Adrenal gland (tissue), 12 donors: Measurements from ENCODE around the gene RBBP4. TPM values are rescaled to one million over a fixed set of nuclear protein-coding genes. Genes with fewer than 3 reads are reported as not detected.

Experiments used
- DNase-seq, 7 donors: peaks; one replicate each; pipeline ENCODE4 v3.0.0-alpha.2; 2019 to 2020
- H3K27ac ChIP-seq, 5 donors: fragments of 200-600 bp; sonication (generic) in 4 of 5; 1 replicate in 3 of 5; 2 replicates in 2 of 5; pipeline versions ENCODE4 v1.5.1 to v1.8.0; 2016 to 2020; ENCODE audit warnings: mild to moderate bottlenecking in 1 of 5
- H3K27me3 ChIP-seq: fragments of 200-600 bp; 2 replicates; pipeline ENCODE4 v1.8.0; 2021
- H3K36me3 ChIP-seq, 2 donors: fragments of 200-600 bp; replicated peaks in 1 of 2; 1 replicate in 1 of 2; 2 replicates in 1 of 2; pipeline versions ENCODE4 v1.5.1 to v1.8.0; 2018 to 2022
- H3K4me1 ChIP-seq, 2 donors: fragments of 200-600 bp; replicated peaks in 1 of 2; 1 replicate in 1 of 2; 2 replicates in 1 of 2; pipeline versions ENCODE4 v1.5.1 to v1.8.0; 2018 to 2021
- H3K4me3 ChIP-seq, 4 donors: fragments of 200-600 bp; sonication (generic) in 3 of 4; one replicate each; pipeline ENCODE4 v1.5.1; 2016 to 2018
- H3K9me3 ChIP-seq, 3 donors: fragments of 200-600 bp; sonication (generic) in 1 of 3; replicated peaks in 1 of 3; 1 replicate in 2 of 3; 2 replicates in 1 of 3; pipeline versions ENCODE4 v1.5.1 to v1.8.0; 2016 to 2021
- CTCF ChIP-seq, 6 experiments: fragments of 450-650 bp in 4 of 6; fragments of 200-600 bp in 2 of 6; sonication (generic) in 1 of 6; IDR thresholded peaks; 1 replicate in 5 of 6; 2 replicates in 1 of 6; pipeline versions ENCODE4 v1.5.1 to v1.8.0; 2016 to 2021; ENCODE audit warnings: antibody characterized with exemption in 6 of 6, mild to moderate bottlenecking in 2 of 6, moderate library complexity in 1 of 6
- POLR2A ChIP-seq, 2 donors: fragments of 450-650 bp; IDR thresholded peaks; one replicate each; pipeline ENCODE4 v1.6.1; 2017; ENCODE audit warnings: antibody characterized with exemption in 2 of 2, mild to moderate bottlenecking in 2 of 2, moderate library complexity in 1 of 2
- WGBS, 4 donors: extraction: QIAGEN DNeasy Blood & Tissue Kit in 2 of 4; methylation state at CpG; one replicate each; pipeline versions ENCODE4 v1.1.5 to v1.1.7; 2013 to 2017; 5-methylcytosine and 5-hydroxymethylcytosine counted together
- intact Hi-C, 2 donors: fragments of 100-400 bp; cut with DNase I; formaldehyde crosslinking; loops; one replicate each; pipeline versions ENCODE4 v1.14.1 to v1.15.0; 2022 to 2023
- polyA plus RNA-seq, 3 donors: library from polyadenylated mRNA; stranded (reverse); fragments of 200-250 nt in 2 of 3; fragments of 350-450 nt in 1 of 3; fragmentation: Illumina TruSeq in 1 of 3; extraction: RNeasy Lipid Tissue Mini Kit (QIAGEN cat#74804) in 1 of 3; gene quantifications; one replicate each; pipeline ENCODE4 v1.2.3, GENCODE V29; 2013 to 2014
- total RNA-seq, 9 donors: library from RNA; depleted of rRNA in 4 of 9; stranded (reverse); fragments of >200 nt in 4 of 9; fragments of 120-200 nt in 1 of 9; fragmentation: NEBNext Ultra II Directional in 1 of 9; extraction: Animal tissue kit (Norgen Biotek cat#: 25700) in 1 of 9; gene quantifications; one replicate each; pipeline versions ENCODE4 v1.1.0 to v1.2.4, GENCODE V29; 2013 to 2023
- donor health status: healthy with polysubstance abuse.
- donor health status: Bipolar disorder and iron deficiency.
- donor health status: DM: yes; HTN: yes; CAD: no.
- donor health status: DM: no; HTN: no; CAD: no.
- donor health status: DM: no; HTN: no; CAD: no.
- donor health status: DM: yes; HTN: yes; CAD: no.

The RBBP4 gene
- total and polyA plus RNA-seq, 12 donors: 24.8 to 212 (median 148) TPM

- DNase-seq: no peak
- no peak overlapping the region for H3K27ac ChIP-seq
- TF ChIP-seq CTCF (IDR thresholded peaks at IDR 0.05) (no peak), POLR2A (IDR thresholded peaks at IDR 0.05) (no peak)
- intact Hi-C loops: loop anchor here (5.0 to 10.0 kb wide), 3 partner anchors 53 to 155 kb away; partner anchors contain the start of gene FNDC5 (in 1 of the 2)
- H3K27me3 ChIP-seq: no peaks in the 10 kb centered on the region
- no peaks in the 10 kb centered on the region for H3K9me3 ChIP-seq
- H3K36me3 ChIP-seq: no peaks in the 10 kb centered on the region
- no peak overlapping the region for H3K4me3 ChIP-seq
- peaks cover 8 to 10% of the 10 kb centered on the region in 2 donors for H3K4me1 ChIP-seq
- WGBS, 4 donors: 88 to 96% (median 91%) methylated on average over 3 to 4 of the region's 4 CpGs
Measured at GRCh38 chr1:32719681-32720275, 68.8 kb downstream of the RBBP4 start.

- H3K36me3 ChIP-seq: no peaks in the 10 kb centered on the region
- no peaks in the 10 kb centered on the region for H3K9me3 ChIP-seq
- H3K4me1 ChIP-seq: peaks cover 18 to 19% of the 10 kb centered on the region in 2 donors
- DNase-seq: peak; percentile 70 to 92 (median 89)
- intact Hi-C loops: no loop called here
- H3K27me3 ChIP-seq: no peaks in the 10 kb centered on the region
- TF ChIP-seq CTCF (IDR thresholded peaks at IDR 0.05) (no peak), POLR2A (IDR thresholded peaks at IDR 0.05) (peak in 1 of 2 donors; percentile 68)
- 50 to 57% (median 55%) methylated on average over 13 to 14 of the region's 14 CpGs for WGBS, 4 donors
- peak overlapping the region in 3 of 5 donors; percentile 25 to 83 (median 54) for H3K27ac ChIP-seq
- H3K4me3 ChIP-seq: no peak overlapping the region
Measured at GRCh38 chr1:32724678-32725614, 73.9 kb downstream of the RBBP4 start.

- TF ChIP-seq CTCF (IDR thresholded peaks at IDR 0.05) (no peak), POLR2A (IDR thresholded peaks at IDR 0.05) (no peak)
- Histone ChIP-seq H3K27ac (peak overlapping the region in 3 of 5 donors; percentile 25 to 83 (median 54)), H3K9me3 (no peaks in the 10 kb centered on the region), H3K36me3 (no peaks in the 10 kb centered on the region), H3K4me1 (peaks cover 21 to 22% of the 10 kb centered on the region in 2 donors), H3K27me3 (no peaks in the 10 kb centered on the region), H3K4me3 (no peak overlapping the region)
- 80 to 95% (median 91%) methylated on average over 3 of the region's 3 CpGs for WGBS, 4 donors
- DNase-seq: no peak
- intact Hi-C loops: no loop called here
Measured at GRCh38 chr1:32725615-32725982, 74.6 kb downstream of the RBBP4 start.

- DNase-seq: no peak
- Histone ChIP-seq H3K36me3 (no peaks in the 10 kb centered on the region), H3K27me3 (no peaks in the 10 kb centered on the region), H3K27ac (peak overlapping the region in 1 of 5 donors; percentile 94), H3K4me1 (peaks cover 31 to 33% of the 10 kb centered on the region in 2 donors), H3K4me3 (no peak overlapping the region), H3K9me3 (no peaks in the 10 kb centered on the region)
- intact Hi-C loops: no loop called here
- WGBS, 4 donors: 89 to 100% (median 95%) methylated on average over 1 of the region's 1 CpG
- no peak for TF ChIP-seq POLR2A (IDR thresholded peaks at IDR 0.05)
- no peak for TF ChIP-seq CTCF (IDR thresholded peaks at IDR 0.05)
Measured at GRCh38 chr1:32727876-32728275, 76.9 kb downstream of the RBBP4 start.
